T-helper 1 cell (primary cell): ENCODE data around the gene NFKBIA.
"Not testable (repeated sequence)": the region's sequence is repeated elsewhere in the genome, so short reads cannot be mapped to it uniquely, and the experiment has no call there.

Source experiments
- DNase-seq, 5 donors: peaks; one replicate each; pipeline ENCODE4 v3.0.0-alpha.2; 2012 to 2020

Gene NFKBIA

GRCh38 chr14:35390577-35391387 lies 13.8 kb downstream of the NFKBIA start:
- no peak for DNase-seq

DNA sequence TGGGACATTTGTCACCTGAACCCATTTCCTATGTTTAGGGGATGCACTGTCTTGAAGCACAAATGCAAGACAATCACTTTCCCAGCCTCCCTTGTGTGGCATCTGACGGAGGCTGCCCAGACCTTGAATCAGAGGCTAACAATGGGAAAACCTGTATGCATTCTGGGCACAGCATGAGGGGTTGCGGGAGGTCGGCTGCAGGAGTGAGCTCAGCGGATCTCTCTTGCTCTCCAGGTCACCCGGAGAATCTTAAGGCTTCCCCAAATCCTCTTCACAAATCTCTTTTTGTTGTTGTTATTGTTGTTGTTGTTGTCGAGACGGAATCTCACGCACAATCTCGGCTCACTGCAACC lies 15.3 kb downstream of the NFKBIA start:
- no peak for DNase-seq

GRCh38 chr14:35388656-35389314 lies 15.8 kb downstream of the NFKBIA start:
- no peak for DNase-seq

DNA sequence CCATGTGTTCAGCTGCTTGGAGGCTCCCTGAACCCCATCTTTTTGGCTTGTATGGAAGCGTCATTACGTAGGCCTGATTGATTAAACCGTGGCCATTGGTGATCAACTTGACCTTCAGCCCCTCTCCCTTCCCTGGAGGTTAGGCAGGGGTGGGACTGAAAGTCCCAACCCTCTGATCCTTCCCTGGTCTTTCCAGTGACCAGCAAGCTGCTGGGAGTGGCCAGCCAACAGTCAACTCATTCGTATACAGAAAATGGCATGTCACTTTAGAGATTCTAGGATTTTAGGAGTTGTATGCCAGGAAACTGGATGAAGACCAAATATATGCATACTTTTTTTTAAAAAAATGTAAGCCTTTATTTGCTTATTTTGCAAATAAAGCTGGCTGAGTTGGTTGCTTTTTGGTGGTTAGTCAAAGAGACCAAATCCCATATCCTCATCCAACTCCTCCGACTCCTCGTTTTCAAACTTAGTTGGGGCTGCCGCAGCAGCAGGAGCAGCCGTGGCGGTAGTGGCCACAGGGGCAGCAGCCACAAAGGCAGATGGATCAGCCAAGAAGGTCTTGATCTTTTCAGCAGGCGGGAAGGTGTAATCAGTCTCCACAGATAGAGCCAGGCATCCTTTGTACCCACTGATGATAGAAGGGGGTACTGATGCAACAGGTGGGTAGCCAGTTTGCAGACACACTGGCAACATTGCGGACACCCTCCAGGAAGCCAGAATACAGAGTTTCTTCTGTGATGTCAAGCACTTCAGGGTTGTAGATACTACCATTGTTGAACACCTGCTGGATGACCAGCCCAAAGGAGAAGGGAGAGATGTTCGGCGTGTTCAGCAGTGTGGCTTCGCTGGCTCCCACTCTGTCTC lies 16.6 kb downstream of the NFKBIA start:
- no peak for DNase-seq

DNA sequence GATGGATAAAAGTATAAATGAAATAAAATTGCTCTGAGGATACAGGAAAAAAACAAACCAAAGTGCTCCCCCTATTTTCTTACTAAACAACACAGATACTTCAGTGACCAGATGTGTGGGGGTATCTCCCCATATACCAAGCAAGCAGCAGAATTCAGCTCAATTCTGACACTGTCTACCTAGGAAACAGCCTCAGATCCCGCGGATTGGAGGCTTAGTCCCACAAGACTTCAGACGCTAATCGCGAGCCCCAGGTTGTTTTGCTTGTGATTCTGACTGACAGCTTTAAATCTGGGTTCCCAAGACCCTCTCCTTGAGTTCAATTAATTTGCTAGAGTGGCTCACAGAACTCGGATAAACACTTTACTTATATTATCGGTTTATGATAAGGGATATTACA lies 17.3 kb downstream of the NFKBIA start:
- no peak for DNase-seq

GRCh38 chr14:35386673-35387125 lies 17.9 kb downstream of the NFKBIA start:
- DNase-seq: no peak

DNA sequence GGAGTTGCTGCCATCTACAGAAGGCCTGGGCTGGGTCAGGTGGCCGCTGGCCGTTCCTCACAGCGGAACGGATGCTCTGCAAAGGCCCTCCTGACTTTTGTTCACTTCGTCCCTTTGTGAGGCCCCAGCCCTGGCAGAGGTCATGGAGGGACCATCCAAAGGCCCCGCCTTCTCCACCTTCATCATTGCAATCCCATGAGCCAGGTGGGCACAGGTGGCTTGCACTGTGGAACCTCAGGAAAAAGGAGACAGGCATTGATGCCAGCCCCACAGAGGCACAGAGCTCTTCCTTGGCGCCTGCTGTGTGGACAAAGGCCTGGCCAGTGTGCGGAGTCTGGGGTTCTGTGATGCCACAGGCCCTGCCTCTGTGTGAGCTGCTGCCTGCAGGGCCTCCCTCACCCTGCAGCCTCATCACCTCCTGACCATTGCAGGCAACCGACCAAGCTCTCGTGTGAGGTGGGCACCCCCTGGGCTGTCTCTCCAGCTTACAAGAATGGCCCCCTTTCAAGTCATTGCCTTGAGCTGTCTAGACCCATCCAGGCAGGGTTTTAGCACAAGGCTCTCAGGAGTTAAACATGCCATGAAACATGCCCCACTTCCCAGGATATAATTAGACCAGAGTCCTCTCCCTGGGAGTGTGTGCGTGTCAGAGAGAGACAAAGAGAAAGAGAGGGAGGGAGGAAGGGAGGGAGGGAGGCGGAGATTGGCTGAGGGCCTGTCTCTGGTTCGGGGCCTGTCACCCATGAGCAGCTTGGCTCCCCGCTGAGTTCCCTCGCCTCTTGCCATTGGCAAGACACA lies 19.3 kb downstream of the NFKBIA start:
- DNase-seq: no peak

DNA sequence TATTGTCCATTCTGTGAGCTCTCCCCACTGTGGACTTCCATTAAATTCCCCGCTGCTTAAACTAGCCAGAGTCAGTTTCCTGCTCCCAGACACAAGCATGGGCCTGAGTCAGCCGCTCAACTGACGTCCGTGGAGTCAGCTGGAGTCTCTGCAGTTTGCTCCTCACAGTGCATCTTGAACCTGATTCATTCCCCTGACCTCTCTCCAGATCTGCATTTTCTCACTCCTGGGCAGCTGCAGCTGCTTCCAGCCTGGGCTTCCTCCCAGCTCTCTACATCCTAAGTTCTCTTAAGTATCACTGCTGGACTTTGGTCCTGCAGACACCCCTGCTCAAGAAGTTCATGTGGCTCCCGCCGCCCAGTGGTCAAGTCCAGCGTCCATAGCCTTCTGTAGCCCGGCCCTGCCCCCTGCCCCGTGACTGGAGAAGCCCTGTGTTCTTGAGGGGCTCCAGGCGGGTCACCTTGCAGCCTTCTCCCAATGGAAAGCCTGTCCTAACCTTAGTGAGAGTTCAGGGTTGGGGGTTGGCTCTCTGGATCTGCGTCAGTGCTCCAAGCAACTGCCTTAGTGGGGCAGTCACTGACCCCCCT lies 20.0 kb downstream of the NFKBIA start:
- DNase-seq: no peak

DNA sequence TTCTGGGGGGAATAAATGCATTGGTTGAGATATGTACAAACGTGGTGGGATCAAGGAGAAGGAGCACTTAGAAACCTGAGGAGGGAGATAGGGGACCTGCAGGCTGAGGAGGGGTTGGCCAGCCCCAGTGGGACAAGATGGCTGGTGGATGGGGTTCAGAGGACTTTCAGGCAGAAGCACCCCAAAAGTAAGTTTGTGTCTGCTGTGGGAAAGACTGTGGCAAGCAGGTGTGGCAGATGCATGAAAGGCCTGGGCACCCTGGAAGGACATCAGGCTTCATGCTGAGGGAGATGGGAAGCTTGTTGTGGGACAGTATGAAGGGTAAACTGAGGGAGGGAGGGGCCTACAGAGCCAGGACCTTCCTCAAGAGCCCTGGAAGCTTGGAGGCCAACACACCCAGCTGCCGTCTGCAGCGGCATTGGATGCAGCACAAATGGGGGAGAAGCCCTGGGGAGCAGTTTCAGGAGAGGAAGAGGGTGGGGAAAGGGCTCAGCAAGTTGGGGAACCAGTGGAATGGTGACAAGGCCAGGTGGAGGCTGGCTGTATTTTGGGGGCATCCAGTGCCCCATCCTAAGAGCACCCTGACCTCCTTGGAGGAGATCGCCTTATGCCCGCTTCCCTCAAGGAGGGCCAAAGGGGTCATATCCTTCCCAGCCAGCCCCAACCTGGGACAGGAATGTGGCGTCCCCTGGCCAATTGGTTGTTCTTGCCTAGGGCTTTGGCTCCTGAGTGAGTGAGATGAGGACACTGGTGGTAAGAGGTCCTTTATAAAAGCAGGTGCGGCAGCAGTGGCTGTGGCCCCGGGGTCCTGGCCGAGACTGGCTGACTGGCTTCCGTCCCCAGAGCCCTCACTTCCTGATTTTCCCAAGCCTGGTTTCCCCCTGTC lies 20.7 kb downstream of the NFKBIA start:
- no peak for DNase-seq

GRCh38 chr14:35380794-35381193 lies 23.8 kb downstream of the NFKBIA start:
- DNase-seq: no peak

DNA sequence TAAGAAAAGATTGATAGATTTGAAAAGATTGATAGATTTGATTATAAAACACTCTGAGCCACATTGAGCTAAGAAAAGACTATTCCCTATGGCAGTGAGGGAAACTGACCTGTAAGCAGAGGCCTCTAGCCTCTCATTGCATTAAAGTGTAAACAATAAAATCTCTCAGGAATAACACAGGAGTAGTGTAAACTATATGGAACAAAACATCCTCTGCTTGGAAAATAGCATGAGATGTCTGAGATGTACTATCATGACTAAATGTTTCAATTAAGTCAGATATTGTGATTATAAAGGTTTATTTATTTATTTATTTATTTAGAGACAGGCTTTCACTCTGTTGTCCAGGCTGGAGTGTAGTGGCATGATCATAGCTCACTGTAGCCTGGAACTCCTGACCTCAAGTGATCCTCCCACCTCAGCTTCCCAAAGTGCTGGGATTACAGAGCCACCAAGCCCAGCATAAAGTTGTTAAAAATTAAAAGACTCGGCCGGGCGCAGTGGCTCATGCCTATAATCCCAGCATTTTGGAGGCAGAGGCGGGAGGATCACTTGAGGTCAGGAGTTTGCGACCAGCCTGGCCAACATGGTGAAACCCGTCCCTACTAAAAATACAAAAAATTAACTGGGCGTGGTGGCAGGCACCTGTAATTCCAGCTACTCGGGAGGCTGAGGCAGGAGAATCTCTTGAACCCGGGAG lies 25.2 kb downstream of the NFKBIA start:
- DNase-seq: not testable (repeated sequence)

DNA sequence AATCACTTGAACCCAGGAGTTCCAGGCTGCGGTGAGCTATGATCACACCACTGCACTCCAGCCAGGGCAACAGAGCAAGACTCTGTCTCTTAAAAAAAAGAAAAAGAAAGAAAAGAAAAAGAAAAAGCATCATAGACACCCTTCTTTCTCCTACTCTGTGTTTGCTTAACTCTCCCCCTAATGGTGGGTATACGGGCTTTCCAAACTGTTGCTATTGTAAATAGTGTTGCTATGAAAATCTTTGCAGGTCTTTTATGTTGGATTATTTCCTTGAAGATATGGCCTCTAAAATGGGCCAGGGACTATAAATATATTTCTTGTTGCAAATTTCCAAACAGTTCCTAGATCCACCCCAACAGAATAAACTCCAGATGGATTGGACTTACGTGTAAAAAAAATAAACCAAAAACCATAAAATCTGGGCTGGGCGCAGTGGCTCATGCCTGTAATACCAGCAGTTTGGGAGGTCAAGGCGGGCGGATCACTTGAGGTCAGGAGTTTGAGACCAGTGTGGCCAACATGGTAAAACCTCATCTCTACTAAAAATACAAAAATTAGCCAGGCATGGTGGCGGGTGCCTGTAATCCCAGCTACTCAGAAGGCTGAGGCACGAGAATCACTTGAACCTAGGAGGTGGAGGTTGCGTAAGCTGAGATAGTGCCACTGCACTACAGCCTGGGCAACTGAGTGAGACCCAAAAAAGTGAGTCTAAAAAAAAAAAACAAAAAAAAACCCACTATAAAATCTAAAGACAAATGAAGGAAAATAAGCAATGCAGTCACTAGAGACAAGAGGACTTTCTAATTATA lies 25.9 kb downstream of the NFKBIA start:
- DNase-seq: no peak

GRCh38 chr14:35375558-35376025 lies 29.0 kb downstream of the NFKBIA start:
- no peak for DNase-seq

- DNase-seq: no peak
These were observed 30.3 kb downstream of the NFKBIA start for GRCh38 chr14:35374263-35374712.

GRCh38 chr14:35373208-35373607 lies 31.3 kb downstream of the NFKBIA start:
- DNase-seq: not testable (repeated sequence)

DNA sequence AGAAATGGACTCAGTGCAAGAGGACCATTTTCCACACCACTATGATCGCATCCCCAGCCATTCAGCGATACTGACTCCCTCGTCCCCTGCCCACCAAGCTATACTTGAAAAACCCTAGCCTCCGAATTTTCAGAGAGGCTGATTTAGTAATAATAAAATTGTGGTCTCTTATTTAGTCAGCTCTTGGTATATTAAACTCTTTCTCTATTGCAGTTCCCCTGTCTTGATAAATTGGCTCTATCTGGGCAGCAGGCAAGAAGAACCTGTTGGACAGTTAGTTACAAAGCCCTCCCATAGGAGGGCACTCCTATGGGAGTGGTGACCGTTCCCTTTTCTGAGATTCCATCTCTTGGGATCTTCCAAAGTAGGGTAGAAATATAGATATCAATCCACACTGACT lies 33.6 kb downstream of the NFKBIA start:
- no peak for DNase-seq

DNA sequence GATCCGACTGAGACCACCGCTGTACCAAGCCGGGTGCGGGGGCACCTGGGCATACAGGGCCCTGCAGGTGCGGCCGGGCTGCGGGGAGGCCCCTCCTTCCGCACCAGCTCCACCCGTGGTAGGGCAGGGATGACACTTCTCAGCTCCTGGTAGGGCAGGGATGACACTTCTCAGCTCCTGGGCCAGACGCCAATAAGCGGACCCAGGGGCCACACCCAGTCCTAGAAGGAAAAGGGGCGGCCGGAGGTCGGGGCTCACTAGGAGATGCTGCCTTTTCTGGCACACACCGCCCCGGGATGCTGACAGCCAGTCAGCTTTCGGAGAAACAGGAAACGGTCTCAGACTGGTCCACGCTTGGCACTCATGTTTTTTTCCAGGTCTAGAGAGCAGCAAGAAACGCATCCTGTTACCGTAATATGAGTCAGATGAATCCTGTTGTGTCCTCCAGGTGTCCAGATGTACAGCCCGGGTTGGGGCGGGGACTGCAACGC lies 34.8 kb downstream of the NFKBIA start:
- peak in 1 of 5 donors; percentile 28 for DNase-seq

GRCh38 chr14:35368583-35369392 lies 35.8 kb downstream of the NFKBIA start:
- no peak for DNase-seq
